Measurements from ENCODE around the gene HECW1.
"Not testable (repeated sequence)": the region's sequence is repeated elsewhere in the genome, so short reads cannot be mapped to it uniquely, and the experiment has no call there.

HECW1 gene

DNA sequence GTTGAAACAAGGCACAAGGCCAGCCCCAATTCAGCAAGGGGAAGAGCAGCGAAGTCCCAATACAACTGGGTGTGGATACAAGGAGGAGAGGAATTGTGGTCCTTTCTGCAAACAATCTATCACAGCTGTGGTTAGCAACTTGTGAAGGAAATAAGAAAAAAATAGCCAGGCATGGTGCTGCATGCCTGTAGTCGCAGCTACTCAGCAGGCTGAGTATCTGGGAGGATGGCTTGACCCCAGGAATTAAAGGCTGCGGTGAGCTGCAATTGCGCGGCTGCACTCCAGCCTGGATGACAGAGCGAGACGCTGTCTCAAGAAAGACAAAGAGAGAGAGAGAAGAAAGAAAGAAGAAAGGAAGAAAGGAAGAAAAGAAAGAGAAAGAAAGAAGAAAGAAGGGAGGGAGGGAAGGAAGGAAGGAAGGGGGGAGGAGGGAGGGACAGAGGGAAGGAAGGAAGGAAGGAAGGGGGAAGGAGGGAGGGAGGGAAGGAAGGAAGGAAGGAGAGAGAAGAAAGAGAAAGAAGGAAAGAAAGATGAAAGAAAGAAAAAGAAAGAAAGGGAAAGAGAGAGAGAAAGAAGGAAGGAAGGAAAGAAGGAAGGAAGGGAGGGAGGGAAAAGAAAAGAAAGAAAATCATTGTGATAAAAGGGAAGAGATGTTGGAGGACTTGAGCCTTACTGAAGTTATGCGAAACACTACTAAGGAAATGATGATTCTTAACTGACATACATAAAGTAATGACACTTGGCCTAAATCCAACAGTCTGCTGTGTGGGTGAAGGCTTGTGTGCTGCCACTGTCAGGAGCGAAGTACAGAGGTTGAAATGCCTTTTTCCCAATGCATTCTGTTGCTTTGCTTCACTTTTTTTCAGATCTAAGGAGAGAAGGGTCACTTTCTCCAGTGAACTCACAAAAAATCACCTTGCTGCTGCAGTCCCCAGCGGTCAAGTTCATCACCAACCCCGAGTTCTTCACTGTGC lies 353.4 kb downstream of the HECW1 start:
- DNase-seq (ENCODE audit: low read depth in 3 of 3), result no peak

DNA sequence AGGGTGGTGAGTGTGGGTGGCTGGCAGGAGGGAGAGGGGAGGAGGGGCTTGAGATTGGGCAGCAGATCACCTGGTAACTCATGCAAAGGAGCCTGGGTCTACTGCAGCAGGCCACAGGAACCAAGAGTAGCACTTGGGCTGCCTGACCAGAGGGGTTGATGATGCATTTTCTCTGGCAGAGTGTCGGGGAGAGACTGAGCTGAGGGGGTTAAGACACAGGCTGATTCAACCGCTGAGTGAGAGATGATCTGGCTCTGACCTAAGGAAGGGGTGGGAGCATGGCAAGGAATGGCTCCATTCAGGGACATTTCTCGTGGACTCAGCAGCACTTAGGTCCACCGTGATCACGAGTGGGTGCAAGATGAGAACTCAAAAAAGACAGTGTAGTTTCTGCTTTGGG lies 355.0 kb downstream of the HECW1 start:
- DNase-seq (ENCODE audit: low read depth in 3 of 3), result no peak

DNA sequence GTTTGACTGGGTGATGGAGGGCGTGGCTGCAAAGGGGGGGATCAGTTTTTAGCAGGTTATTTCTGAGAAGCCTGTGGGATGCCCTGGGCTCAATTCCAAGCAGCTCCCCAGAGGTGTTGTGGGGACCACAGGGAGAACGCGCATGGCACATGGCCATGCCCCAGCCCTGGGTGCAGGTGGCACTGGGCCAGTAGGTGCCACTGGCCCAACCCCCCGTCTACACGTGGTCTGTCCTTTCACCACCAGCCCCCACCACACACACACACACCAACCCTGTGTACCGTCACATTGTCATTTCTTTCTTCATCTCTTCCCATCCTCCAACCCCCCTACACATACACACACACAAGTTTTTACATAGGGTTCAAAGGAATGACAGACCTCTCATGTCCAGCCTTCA lies 355.4 kb downstream of the HECW1 start:
- no peak for DNase-seq (ENCODE audit: low read depth in 3 of 3)

DNA sequence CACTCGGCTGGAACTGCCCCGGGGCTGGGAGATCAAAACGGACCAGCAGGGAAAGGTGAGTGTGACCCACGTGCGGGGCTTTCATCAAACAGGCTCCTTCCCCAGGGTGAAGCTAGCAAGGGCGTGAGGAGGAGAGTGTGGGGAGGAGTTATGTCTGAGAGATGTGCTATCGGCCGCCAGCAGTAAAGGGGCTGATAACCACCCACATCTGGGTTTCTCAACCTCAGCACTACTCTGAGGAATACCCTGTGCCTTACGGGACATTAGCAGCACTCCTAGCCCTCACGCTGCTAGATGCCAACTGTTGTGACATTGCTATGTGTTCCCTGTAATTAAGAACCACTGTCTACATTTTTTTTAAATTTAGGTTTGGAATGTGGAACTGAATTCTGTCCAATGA lies 356.6 kb downstream of the HECW1 start:
- DNase-seq (ENCODE audit: low read depth in 3 of 3), result no peak

DNA sequence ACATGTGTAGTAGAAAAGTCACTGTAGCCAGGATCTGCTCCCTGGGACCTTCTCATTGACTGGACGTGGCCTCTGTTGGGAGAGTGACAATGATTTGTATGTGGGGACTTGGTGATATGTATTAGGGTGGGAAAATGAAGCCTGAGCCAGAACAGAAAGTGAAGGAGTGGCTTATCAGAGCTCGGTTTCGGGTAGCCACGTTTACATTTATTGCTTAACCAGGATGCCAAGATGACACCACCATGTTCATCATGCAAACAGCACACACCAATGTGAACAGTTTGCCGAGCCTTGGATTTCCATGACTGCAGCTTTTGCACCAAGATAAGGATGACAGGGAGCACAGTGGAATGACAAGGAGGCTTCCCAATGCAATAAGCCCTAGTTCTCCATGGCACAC lies 357.7 kb downstream of the HECW1 start:
- DNase-seq (ENCODE audit: low read depth in 3 of 3), result no peak

DNA sequence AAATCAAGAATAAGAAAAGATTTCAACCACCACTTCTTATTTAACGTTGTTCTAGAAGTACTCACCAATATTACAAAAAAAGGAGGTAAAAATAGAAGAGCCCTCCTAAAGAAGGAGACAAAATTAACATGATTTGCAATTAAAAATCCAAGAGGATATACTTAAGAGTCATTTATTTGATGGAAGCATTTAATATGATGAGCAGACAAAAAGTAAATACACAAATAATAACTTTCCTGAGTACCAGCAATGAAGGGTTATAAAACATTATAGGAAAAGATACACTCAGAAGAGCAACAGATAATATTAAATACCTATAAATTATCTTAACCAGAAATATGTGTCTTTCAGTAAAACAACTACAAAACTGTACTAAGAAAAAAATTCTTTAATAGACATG lies 363.5 kb downstream of the HECW1 start:
- no peak for DNase-seq (ENCODE audit: low read depth in 3 of 3)

DNA sequence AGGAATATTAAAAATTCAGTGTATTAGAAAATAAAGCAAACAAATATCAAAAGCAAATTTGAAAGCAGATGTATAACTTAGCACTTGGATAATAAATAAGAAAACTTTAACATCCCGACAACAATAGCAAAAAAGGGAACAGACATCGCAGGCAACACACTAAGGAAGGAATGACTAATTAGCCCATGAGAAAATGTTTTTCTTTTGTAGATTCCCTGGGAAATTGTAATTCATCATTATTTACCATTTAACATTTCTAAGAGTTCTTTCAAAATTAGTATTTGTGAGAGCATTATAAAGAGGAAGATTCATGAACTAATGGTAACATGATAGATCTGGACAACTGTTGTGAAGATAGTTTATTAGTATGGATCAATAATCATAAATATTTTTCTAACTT lies 364.4 kb downstream of the HECW1 start:
- DNase-seq (ENCODE audit: low read depth in 3 of 3), result no peak

DNA sequence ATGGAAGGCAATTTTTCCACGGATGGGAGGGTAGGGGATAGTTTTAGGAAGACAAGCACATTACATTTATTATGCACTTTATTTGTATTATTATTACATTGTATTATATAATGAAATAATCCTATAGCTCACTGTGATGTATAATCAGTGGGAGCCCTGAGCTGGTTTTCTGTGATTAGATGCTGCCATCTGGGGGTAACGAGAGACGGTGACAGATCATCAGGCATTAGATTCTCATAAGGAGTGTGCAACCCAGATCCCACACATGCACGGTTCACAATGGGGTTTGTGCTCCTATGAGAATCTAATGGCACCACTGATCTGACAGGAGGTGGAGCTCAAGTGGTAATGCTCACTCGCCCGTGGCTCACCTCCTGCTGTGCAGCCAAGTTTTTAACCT lies 366.6 kb downstream of the HECW1 start:
- no peak for DNase-seq (ENCODE audit: low read depth in 3 of 3)

DNA sequence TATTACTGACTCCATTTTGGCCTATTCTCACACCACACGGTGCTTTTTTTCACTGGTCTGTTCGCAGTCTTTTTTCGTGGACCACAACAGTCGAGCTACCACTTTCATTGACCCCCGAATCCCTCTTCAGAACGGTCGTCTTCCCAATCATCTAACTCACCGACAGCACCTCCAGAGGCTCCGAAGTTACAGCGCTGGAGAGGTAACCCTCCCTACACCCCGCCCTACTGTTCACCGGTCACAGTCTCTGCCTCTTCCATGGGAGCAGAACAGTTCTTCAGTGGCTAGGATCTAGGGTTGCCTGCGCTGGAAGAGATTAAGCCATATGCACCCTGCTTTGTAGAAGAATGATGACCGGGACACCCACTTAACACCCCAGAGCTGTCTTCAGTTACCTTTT lies 367.1 kb downstream of the HECW1 start:
- DNase-seq (ENCODE audit: low read depth in 3 of 3), result no peak

DNA sequence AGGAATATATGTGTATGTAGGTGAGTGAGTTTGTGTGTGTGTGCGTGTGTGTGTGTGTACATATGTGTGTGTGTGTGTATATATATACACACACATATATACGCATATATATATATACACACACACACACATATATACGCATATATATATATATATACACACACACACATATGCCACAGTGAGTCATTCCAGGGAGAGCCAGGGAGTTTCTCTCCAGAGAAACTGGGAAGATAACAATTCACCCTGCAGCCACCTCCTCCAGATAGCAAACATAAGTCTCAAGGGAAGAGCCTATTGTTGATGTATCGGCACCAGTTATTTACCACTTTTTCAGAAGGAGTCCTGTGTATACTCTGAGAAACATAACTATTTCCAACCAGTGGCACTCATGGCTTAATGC lies 368.1 kb downstream of the HECW1 start:
- no peak for DNase-seq (ENCODE audit: low read depth in 3 of 3)

DNA sequence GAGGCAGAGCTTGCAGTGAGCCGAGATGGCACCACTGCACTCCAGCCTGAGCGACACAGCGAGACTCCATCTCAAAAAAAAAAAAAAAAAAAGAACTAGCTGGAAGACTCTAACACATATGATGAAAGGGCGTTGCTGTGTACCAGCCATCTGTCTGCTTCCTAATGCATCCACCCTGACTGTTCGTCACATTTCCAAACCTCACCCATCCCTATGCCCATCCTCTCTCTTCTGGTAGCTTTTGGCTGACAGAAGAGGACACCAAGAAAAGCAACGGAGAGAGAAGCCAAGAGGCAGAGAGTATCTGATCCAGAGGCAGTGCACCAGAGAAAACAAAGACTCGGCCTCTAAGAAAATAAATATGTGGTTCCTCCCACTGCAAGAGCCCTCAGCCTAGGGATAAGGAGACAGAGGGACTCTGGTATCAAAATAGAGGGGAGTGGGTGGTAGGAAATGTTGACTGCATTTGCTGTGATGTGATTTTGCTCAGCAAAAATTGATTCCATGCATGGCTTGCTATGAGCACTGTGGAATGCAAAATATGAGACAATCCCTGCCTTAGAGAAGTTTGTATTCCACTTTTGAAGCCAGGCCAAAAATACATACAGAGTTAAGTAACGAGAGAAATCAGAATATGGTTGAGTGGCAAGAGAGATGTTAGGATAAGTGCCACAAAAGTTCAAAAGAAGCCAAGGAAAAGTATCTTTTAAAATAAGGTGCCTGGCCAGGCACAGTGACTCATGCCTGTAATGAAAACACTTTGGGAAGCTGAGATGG lies 369.6 kb downstream of the HECW1 start:
- no peak for DNase-seq (ENCODE audit: low read depth in 3 of 3)

DNA sequence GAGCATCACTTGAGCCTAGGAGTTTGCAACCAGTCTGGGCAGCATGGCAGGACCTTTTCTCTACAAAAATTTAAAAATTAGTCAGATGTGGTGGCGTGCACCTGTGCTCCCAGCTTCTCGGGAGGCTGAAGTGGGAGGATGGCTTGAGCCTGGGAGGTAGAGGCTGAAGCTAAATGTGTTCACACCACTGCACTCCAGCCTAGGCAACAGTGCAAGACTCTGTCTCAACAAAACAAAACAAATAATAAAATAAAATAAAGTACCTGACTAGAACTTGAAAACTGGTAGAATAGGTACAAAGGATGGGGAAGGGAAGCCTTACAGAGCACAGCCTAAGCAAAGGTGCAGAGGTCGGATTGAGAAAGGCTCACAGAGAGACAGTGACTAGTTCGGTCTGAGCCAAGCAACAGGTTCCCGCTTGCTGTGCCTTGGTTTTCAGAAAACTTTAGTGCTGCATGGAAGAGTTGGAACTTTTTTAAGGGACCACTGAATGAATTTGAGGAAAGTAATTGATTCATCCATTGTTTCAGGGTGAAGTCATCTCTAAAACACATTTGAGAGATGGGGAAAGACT lies 370.3 kb downstream of the HECW1 start:
- no peak for DNase-seq (ENCODE audit: low read depth in 3 of 3)

DNA sequence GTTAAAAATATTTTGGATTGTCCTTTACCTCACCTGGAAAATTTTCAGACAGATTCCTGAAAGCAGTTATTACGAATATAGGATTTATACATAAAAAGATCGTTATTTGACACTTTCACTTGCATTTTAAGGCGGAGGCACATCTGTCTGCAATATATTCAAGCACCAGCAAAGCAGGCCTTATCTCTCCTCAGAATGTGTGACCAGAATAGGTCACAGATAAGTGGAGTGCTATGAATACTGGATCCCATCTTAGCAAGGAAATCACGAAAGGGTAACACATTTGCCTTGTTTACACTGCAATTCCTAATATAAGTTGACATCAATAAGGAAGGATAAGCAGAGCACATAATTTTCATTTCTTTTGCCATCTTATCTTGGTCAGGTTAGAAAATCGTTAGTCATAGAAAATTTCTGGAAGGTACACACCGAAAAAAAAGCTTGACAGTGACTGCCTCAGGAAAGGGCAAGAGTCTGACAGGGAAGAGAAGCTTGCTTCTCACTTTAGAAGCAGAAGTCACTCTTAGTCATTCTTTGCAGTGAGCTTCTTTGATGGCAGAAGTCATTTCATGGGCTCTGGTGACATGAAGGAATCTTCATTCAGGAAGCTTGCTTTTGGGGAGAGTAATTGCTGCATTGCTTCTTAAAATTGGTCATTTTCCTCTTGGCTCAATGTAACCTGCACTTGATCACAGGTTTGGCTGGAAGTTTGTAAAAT lies 372.4 kb downstream of the HECW1 start:
- DNase-seq (ENCODE audit: low read depth in 3 of 3), result no peak

DNA sequence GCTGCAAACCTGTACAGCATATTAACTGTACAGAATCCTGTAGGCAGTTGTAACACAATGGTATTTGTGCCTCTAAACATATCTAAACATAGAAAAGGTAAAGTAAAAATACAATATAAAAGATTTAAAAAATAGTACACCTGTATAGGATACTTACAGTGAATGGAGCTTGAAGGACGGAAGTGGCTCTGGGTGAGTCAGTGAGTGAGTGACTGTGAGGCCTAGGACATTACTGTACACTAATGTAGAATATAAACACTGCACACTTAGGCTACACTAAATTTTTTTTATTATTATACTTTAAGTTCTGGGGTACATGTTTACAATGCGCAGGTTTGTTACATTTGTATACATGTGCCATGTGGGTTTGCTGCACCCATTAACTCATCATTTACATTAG lies 373.1 kb downstream of the HECW1 start:
- no peak for DNase-seq (ENCODE audit: low read depth in 3 of 3)

DNA sequence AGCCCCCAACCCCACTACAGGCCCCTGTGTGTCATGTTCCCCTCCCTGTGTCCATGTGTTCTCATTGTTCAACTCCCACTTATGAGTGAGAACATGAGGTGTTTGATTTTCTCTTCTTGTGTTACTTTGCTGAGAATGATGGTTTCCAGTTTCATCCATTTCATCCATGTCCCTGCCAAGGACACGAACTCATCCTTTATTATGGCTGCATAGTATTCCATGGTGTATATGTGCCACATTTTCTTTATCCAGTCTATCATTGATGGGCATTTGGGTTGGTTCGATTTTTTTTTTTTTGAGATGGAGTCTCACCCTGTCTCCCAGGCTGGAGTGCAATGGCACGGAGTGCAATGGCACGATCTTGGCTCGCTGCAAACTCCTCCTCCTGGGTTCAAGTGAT lies 373.6 kb downstream of the HECW1 start:
- DNase-seq (ENCODE audit: low read depth in 3 of 3), result not testable (repeated sequence)

DNA sequence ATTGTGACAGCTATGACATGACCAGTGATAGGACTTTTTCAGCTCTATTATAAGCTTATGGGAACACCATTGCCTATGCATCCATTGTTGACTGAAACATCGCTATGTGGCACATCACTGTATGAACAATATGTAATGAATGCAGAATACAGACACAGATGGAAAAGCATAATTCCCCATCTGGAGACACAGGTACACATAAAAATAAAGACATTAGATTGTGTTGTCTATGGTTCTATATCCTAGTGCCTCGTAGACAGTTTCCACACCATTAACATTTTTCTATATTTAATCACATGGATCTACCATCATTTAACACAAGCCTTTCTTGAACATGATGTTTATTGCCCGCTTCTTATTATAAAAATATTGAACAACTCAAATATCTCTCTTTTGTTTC lies 374.2 kb downstream of the HECW1 start:
- DNase-seq (ENCODE audit: low read depth in 3 of 3), result no peak

DNA sequence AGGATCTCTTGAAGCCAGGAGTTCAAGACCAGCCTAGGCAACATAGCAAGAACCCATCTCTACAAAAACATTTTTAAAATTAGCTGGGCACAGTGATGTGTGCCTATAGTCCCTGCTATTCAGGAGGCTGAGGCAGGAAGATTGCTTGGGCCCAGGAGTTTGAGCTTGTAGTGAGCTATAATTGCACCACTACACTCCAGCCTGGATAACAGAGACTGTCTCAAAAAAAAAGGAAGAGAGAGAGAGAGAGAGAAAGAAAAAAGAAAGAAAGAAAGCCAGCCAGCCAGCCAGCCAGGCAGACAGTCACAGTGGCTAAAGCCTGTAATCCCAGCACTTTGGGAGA lies 375.3 kb downstream of the HECW1 start:
- DNase-seq (ENCODE audit: low read depth in 3 of 3), result no peak

DNA sequence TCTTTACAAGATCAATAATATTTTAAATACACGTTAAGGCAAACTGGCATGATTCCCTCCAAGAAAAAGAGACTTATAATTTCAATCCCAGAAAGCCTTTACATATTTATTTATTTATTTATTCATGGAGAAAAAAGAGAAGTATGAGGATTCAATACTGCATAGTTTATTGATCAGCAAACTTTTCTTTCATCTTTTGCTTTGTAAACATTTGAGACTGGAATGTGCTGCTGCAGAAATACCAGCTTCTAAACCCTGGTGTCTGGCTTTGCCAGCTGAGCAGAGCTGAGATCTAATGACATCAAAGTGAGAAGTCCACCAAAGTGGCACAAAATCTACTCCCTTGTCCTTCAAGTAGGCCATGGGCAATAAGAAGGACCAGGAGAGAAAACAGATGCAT lies 376.8 kb downstream of the HECW1 start:
- DNase-seq (ENCODE audit: low read depth in 3 of 3), result no peak

DNA sequence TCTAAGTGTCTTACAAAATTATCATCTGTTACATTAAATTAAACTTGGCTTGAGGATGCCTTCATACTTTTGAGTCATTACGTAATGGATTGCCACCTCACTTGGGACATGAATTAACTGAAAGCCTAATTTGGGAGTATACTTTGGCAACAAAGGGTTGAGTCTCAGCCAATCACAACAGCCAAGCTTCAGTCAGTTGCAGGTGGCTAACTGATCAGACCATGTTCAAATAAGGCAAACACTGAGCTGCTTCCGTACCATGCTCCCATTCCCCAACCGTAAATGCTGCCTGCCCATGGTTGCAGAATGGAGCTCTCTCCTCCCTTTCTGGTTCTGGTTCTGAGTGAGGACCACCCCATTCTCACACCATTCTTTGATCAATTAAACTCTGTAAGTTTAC lies 377.6 kb downstream of the HECW1 start:
- DNase-seq (ENCODE audit: low read depth in 3 of 3), result no peak

DNA sequence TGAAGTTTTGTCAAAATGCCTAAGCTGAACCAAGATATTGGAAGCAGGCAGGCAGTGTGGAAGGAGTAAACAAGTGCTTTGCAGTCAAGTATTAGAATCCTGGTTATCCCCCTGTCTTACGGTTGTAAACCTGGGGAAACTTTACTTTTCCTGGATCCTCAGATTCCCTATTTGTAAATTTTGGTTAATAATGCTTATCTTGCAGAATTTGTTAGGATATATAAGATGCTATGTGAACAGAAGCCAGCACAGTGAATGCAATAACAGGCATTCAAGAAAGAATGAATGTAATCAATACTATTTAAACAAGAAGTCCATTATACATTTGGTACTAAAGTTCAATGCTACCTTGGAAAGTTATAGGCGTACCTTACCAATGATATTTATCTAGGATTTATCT lies 378.7 kb downstream of the HECW1 start:
- DNase-seq (ENCODE audit: low read depth in 3 of 3), result no peak

DNA sequence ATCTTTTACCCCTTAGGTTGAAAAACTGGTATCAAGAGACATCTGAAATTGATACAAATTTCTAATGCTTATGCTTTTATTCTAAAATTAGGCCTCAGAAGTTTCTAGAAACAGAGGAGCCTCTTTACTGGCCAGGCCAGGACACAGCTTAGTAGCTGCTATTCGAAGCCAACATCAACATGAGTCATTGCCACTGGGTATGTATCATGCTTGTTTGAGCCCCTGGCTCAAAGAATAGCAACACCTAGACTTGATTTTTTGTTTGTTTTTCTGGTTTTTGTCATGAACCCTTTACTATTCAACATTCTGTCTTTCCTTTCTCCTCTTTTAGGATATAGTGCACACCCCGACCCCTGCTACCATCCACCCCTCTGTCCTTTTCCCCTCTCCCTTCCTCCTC lies 379.5 kb downstream of the HECW1 start:
- DNase-seq (ENCODE audit: low read depth in 3 of 3), result no peak

DNA sequence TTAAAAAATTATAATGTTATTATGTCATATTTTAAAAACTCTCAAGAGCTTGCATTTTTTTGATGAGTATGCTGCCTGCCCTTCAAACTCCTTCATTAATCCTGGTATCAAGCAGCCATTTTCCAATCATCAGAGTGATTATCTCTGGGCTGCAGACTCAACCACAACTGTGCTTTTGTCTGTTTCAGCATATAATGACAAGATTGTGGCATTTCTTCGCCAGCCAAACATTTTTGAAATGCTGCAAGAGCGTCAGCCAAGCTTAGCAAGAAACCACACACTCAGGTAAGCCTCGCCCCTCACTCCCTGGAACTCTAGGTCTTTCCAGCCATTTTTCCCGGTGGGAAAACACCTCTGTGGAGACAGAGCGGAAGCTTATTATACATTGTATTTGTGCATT lies 380.4 kb downstream of the HECW1 start:
- no peak for DNase-seq (ENCODE audit: low read depth in 3 of 3)
